T-helper 2 cell (primary cell): ENCODE results near the gene RASGRF2.
"Not testable (repeated sequence)": the region's sequence is repeated elsewhere in the genome, so short reads cannot be mapped to it uniquely, and the experiment has no call there.

Source experiments
- DNase-seq, 5 experiments: peaks; one replicate each; pipeline versions ENCODE4 v3.0.0 to v3.0.0-alpha.2; 2012 to 2022

RASGRF2 gene

GRCh38 chr5:81247441-81247972 lies 287.3 kb downstream of the RASGRF2 start:
- no peak for DNase-seq

DNA sequence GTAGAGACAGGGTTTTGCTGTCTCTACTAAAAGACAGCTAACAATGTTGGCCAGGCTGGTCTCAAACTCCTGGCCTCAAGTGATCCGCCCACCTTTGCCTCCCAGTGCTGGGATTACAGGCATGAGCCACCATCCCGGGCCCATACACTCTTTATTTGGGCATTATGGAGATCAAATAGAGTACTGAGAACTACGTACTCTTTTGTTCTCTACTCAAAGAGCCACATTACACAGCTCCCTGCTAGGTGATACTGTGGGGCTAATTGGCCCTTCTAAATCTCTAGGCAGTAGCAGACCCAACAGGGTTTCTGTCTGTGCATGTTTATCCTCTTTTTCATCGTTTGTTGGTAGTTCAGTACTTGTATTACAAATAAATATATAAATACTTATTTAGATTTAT lies 289.1 kb downstream of the RASGRF2 start:
- no peak for DNase-seq

DNA sequence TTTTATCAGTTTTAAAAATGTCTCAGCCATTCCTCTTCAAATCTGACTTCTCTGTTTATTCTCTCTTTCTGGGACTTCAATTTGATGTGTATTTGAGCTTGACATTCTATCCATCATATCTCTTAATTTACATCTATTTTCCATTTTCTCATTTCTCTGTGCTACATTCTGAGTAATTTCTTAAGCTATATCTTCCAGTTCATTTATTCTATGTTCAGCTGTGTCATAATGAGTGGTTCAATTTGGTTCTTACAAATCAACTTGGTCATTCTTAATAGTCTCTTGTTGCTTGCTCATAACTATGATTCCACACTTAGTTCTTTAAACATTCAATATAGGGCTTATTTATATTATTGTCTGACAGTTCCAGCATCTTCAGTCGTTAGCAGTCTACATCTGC lies 289.8 kb downstream of the RASGRF2 start:
- no peak for DNase-seq

DNA sequence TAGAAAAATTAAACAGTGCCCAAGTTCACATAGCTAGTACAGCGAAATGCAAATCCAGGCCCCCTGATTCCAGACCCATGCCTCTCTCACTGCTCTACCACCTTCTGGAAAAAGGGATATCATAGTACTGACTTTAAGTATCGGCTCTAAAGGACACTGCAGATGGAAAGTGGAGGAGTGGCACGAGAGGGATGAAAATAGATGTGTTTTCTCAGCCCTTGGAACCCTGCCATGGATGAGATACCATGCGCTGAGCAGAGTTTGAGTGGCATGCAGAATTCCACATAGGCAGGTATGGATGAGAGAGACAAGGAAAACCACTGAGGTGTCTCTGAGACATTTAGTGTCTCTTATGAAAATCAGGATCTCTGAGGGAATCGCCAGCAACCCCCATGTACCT lies 291.8 kb downstream of the RASGRF2 start:
- DNase-seq, result no peak

GRCh38 chr5:81252904-81253303 lies 292.7 kb downstream of the RASGRF2 start:
- no peak for DNase-seq

DNA sequence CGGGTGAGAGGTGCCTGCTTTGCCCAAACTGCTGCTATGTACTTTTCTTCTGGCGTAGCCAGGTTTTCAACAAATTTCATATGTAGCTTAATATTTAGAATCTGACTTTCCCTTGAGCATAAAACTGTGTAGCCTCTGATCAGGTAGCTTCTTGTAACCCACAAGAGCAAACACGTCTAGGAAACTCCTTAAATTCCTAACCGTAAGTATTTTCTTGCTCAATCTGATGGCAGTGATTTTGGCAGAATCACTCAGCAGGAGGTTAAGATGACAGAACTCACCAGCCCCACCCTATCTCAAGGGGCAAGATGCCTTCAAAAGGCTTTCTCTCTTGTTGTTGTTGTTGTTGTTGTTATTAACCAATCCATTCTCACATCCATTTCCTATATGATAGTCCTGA lies 293.7 kb downstream of the RASGRF2 start:
- no peak for DNase-seq

- no peak for DNase-seq
Measured at GRCh38 chr5:81254886-81255559, 294.9 kb downstream of the RASGRF2 start.

- DNase-seq, result no peak
Measured at GRCh38 chr5:81256766-81257165, 296.6 kb downstream of the RASGRF2 start.

DNA sequence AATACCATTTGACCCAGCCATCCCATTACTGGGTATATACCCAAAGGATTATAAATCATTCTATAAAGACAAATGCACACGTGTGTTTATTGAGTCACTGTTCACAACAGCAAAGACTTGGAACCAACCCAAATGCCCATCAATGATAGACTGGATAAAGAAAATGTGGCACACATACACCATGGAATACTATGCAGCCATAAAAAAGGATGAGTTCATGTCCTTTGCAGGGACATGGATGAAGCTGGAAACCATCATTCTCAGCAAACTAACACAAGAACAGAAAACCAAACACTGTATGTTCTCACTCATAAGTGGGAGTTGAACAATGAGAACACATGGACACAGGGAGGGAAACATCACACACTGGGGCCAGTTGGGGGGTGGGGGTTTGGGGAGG lies 302.6 kb downstream of the RASGRF2 start:
- DNase-seq, result not testable (repeated sequence)

DNA sequence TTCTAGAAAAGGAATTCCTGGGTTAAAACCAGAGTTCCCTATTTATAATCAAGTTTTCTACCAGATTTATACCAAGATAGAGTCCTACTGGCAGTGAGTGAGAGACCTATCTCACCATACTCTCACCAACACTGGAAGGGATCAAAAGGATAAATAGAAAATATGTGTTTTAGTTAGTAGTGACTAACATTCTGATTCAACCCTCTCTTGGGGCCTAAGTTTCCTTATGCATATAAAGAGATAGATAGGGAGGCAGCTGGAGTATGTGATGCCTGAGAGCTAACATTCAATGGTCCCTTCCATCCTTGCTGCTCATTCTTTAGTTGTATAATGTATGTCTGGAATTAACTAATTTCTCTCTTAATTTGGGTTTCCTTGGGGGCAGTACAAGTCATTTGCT lies 304.9 kb downstream of the RASGRF2 start:
- no peak for DNase-seq

DNA sequence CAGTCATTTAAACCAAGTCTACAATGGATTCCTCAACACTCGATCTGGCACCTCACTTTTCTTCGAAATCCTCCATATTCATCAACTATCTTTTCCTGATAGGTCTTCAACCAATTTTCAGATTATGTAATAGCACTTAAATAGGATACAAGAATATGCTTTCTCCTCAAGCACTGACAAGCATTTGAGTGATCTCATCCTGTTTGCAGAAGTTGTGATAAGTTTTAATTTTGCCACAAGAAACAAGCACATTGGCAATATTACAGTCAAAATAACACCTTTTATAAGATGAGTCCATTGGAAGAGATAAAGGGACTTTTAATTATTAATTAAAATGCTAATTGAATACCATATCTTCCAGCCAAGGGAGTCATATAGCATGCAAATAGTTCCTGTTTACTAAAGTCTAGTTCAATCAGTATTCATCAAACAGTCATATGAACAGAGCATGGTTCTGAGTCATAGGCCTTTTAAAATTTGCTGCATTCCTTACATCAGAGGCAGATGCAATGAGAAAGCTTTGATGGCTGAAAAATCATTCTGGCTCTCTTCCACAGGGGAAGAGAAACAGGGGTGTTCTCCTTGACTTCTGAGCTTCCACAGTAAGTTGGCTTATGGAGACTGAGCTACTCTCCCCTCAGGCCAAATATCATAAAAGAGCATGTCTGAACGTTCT lies 308.5 kb downstream of the RASGRF2 start:
- DNase-seq, result no peak

DNA sequence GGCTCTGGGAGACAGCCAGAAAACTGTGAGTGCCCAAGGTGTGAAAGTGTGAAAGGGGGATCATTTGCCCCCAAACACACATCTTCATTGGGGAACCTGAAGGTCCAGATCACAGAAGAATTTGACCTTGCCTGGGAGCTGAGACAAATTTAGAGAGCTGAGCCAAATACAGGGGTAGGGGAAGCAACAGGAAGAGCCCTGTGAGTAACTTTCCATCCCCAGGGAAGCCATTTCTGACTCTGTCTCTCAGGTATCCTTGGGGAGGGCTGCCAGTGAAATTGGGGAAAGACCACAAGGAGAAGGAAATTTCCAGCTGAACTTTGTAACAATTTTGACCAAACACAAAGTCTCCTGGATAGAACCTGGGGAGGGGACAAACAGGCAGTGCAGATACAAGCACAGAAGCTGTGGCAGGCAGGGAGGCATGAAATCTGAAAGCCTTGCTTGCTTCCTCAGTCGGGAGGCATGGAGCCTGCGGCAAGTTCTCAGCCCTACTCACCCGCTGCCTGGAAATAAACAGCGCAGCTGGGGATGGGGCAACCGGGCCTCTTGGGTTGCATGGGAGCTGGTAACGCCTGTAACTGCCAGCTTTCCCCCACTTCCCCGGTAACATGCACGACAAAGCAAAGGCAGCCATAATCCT lies 309.7 kb downstream of the RASGRF2 start:
- no peak for DNase-seq

DNA sequence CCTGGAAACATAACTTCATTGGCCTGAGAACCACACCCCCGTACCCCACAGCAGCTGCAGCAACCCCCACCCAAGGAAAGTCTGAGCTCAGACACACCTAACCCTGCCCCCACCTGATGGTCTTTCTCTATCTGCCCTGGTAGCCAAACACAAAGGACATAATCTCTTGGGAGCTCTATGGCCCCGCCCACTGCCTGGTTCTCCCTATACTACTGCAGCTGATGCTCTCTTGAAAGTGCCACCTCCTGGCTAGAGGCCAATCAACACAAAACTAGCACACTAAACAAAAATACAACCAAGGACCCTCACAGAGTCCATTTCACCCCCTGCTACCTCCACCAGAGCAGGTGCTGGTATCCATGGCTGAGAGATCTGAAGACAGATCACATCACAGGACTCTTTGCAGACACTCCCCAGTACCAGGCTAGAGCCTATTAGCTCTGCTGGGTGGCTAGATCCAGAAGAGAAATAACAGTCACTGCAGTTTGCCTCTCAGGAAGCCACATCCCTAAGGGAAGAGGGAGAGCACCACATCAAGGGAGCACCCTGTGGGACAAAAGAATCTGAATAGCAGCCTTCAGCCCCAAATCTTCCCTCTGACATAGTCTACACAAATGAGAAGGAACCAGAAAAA lies 310.3 kb downstream of the RASGRF2 start:
- DNase-seq, result not testable (repeated sequence)
